Left renal pelvis (tissue), 4 donors: Measurements from ENCODE around the gene IFIH1. TPM values are rescaled to one million over a fixed set of nuclear protein-coding genes. Genes with fewer than 3 reads are reported as not detected.

Experiments
- DNase-seq, 4 donors: peaks; one replicate each; pipeline ENCODE4 v3.0.0-alpha.2; 2013; ENCODE audit warnings: low read depth in 4 of 4, low spot score in 3 of 4
- polyA plus RNA-seq, 4 donors: library from polyadenylated mRNA; unstranded; fragments of 120-200 nt; gene quantifications; one replicate each; pipeline ENCODE4 v1.2.1, GENCODE V29; 2013; ENCODE audit not compliant: insufficient read length in 4 of 4

The IFIH1 gene
- polyA plus RNA-seq, 4 donors = 4.9 to 8.4 (median 6.4) TPM

DNA sequence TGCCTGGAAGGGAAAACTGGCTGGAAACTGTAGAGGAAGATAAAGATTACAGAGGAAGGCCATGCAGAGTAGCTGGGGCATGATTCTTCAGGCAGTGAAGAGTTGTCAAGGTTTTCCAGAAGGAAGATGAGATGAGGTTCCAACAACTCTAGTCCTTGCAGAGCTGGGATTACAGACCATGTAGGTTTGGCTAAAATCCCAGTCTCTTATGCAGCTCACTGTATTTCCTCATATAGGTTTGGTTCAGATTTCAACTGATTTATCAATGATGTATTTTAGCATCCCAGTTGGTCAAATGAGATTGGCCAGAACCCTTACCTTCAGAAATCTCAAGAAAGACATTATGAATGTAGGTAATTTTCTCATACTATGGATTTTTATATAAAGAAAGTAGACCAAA lies 91.6 kb downstream of the IFIH1 start:
- DNase-seq = no peak

DNA sequence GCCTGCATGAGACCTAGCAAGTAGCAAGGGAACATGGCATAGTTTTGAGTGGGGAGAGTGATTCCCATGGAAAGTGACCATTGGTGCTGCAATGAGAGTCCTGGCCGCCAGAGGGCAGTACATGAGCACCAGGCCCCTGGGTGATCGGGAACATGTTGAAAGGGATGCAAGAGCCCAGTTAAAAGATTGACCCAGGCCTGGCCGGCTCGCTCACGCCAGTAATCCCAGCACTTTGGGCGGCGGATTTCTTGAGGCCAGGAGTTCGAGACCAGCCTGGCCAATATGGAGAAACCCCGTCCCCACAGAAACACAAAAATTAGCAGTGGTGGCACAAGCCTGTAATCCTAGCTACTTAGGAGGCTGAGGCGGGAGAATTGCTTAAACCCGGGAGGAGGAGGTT lies 97.4 kb downstream of the IFIH1 start:
- no peak for DNase-seq

DNA sequence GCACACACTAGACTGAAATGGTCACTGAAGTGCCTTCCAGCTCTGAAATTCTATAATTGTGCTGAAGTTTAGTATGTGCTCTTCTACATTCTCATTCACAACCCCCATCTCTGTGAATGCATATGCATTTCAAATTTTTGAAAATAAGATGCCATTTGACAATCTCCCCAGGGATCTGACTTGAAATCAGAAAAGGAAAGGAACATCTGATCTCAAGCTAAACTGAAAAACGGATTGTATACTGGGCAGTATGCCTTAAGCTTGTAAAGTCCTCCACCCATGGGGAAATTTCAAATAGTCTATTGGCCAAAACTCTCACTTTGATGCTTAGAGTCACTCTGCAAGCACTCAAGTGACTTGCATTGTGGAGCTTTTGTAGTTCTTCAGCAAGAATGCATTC lies 98.1 kb downstream of the IFIH1 start:
- DNase-seq = no peak

- DNase-seq = no peak
These were observed 99.1 kb downstream of the IFIH1 start for GRCh38 chr2:162219426-162219825.

DNA sequence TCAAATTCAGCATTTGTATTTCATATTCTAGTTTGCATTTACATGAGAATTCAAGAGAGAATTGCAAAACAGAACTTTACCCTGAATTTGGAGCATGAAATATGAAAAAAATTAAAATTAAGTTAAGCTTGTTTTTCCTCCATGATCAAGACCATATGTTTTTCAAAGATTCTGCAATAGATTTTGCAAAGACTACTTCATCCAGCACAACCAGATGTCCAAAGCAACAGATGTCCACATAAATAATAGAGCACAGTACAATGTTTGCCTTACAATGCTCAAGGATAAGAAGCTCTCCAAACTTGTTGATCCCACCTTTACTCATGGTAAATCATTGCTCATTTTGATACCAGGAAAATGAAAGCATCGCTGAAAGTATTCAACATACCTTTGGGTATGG lies 100.9 kb downstream of the IFIH1 start:
- no peak for DNase-seq

Other genes starting within 250 kb of the IFIH1 start
- gene DPP4, start 244.5 kb downstream of the IFIH1 start, polyA plus RNA-seq = 100 to 1,000 TPM in 3 of 4 donors, 10 to 100 TPM in 1; 39.5 to 136 (median 115) TPM
- gene GCG, start 166.4 kb downstream of the IFIH1 start, polyA plus RNA-seq = not detected
- gene FAP, start 75.2 kb downstream of the IFIH1 start, polyA plus RNA-seq = 100 to 1,000 TPM in 1 of 4 donors, 10 to 100 TPM in 3; 10.9 to 129 (median 19.6) TPM
- gene GCA, start 25.4 kb upstream of the IFIH1 start, polyA plus RNA-seq = 10 to 100 TPM; 11.5 to 43.1 (median 35.3) TPM